Activated T-helper 1 cell treated with anti-CD3 and anti-CD28 coated beads, Interleukin-2, amount 50 U/mL, for 16 hours (primary cell): ENCODE data around the gene CDK6.
"Not testable (repeated sequence)": the region's sequence is repeated elsewhere in the genome, so short reads cannot be mapped to it uniquely, and the experiment has no call there.

Experiments used
- DNase-seq, 2 donors: peaks; one replicate each; pipeline ENCODE4 v3.0.0-alpha.2; 2020; ENCODE audit warnings: low read depth in 1 of 2, low spot score in 1 of 2

Gene CDK6

GRCh38 chr7:92604517-92604916 is 231.9 kb downstream of the CDK6 start:
- DNase-seq: not testable (repeated sequence)

DNA sequence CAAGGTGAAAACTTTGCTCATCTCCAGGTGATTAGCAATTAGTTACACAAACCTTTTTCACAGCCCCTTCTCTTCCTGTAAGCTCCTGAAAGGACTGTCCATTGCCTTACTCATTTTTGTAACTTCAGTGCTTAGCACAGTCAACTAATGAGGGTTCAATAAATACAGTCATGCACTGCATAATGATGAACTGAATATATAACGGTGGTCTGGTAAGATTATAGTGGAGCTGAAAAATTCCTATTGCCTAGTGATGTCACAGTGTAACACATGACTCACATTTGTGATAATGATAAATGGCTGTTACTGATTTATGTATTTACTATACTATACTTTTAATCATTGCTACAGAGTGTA is 233.3 kb downstream of the CDK6 start:
- no peak for DNase-seq

- DNase-seq: no peak
Observed at GRCh38 chr7:92602352-92603088, 233.9 kb downstream of the CDK6 start.

- no peak for DNase-seq
Observed at GRCh38 chr7:92598310-92598981, 237.9 kb downstream of the CDK6 start.

GRCh38 chr7:92595281-92595680 is 241.1 kb downstream of the CDK6 start:
- no peak for DNase-seq

DNA sequence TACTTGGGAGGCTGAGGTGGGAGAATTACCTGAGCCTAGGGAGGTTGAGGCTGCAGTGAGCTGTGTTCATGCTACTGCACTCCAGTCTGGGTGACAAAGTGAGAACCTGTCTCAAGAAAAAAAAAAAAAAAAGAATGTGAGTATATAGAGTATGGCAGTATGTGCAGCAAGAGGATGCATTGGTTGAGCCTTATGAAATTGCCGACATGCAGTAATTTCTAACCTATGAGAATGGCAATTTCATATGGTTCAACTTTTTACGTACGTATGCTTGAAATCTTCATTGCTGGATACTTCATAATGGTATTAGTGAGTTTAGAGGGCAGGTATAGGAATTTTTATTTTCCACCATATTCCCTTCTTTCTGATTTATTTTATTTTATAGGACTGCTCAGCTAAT is 241.6 kb downstream of the CDK6 start:
- DNase-seq: no peak

DNA sequence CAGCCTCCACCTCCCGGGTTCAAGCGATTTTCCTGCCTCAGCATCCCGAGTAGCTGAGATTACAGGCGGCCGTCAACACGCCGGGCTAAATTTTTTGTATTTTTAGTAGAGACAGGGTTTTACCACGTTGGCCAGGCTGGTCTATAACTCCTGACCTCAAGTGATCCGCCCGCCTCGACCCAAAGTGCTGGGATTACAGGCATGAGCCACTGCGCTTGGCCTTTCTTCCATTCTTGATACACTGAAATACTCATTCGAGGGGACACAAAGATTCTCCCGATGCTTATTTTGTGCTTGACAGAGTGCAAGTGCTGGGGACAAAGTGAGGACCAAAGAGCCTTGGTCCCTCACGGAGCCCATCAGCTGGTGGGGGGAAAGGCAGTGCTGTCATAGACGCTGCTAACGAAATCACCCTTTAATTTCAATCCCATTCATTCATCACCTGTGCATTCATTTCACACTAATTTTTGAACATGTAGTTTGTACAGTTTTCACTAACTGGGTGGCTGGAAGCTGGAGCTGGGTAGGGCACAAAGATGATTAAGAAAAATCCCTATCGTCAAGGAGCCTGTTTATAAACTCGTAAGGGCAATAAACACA is 245.6 kb downstream of the CDK6 start:
- DNase-seq: no peak

- no peak for DNase-seq
Observed at GRCh38 chr7:92589056-92589455, 247.3 kb downstream of the CDK6 start.

- DNase-seq: no peak
Observed at GRCh38 chr7:92588561-92588960, 247.8 kb downstream of the CDK6 start.

- DNase-seq: no peak
Observed at GRCh38 chr7:92586841-92587240, 249.5 kb downstream of the CDK6 start.

DNA sequence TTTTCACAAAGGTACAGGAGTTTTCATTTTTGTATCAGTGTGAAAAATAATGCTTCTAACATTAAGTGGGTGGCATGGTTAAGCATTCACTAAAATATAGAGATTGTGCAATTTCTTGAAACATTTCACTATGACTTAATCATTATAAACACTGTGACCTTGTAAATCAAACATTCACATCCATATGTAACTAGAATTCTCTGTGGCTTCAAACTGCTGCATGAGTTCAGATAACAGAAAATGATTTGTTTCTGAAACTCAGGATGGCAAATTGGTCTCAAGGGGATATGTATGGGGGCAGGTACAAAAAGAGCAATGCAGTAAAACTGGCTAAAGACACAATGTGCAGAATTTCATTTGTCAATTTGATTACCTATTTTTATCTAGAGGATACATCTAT is 250.0 kb downstream of the CDK6 start:
- no peak for DNase-seq

- DNase-seq: no peak
Observed at GRCh38 chr7:92584953-92585352, 251.4 kb downstream of the CDK6 start.

DNA sequence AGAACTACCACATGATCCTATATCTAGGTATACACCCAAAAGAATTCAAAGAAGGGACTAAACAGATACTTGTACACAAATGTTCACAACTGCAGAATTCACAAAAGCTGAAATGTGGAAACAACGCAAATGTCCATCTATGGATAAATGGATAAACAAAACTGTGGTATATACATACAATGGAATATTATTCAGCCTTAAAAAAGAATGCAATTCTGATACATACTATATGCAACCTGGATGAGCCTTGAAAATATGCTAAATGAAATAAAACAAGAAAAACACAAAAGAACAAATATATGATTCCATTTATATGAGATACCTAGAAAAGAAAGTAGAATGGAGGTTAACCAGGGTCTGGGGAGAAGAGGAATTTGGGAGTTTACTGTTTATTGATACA is 253.4 kb downstream of the CDK6 start:
- DNase-seq: no peak

- no peak for DNase-seq
Observed at GRCh38 chr7:92576296-92576695, 260.1 kb downstream of the CDK6 start.

DNA sequence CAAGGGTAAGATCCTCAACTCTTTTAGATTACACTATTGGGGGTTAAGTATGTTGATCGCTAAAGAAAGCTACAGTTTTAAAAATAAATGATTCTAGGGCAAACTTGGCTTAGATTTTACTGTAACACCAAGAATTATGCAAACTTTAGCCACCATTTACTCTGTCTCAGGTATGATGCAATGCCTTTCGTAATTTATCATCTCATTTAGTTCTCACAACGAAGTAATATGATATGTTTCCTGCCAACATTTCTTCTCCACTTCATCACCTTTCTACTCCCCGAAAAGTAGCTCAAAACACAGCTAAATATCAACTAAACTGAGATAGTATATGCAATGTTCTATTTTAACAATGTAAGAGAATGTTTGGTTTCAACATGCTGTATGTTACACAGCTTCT is 267.2 kb downstream of the CDK6 start:
- no peak for DNase-seq

GRCh38 chr7:92567460-92567859 is 268.9 kb downstream of the CDK6 start:
- DNase-seq: no peak

DNA sequence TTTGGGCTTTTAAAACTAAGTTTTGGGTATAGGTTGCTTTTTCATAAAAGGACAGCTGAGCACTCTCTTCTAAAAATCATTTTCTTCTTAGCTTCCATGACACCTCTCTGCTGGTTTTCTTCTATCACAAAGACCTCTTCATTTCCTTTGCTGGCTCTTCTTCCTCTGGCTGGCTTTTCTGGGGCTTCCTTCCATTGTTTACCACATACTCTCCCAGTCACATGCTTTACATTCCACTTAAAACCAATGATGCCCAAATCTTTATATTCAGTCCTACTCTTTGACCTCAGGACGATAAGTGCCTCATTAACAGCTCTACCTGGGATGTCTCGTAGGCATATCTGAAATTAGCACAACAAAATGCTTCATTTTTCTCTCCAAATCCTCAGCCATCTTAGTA is 273.0 kb downstream of the CDK6 start:
- no peak for DNase-seq

DNA sequence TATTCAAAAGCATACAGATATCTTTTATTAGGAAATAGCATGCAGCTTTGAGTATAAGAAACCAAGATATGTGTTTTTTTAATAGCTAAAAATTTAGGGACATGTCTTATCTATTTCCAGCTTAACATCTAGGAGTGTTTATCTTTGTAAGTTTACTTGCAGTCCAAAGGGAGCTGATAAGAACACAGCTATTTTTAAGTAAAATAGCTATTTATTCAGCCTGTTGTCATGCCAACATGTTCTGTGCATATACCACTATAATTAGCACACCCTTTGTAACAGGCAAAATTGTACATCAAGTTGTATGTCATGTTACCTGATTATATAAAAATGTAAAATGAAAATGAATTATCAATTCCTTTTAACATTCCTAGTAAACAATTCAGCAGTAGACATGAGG is 275.8 kb downstream of the CDK6 start:
- DNase-seq: no peak

GRCh38 chr7:92557808-92558362 is 278.5 kb downstream of the CDK6 start:
- DNase-seq: no peak

DNA sequence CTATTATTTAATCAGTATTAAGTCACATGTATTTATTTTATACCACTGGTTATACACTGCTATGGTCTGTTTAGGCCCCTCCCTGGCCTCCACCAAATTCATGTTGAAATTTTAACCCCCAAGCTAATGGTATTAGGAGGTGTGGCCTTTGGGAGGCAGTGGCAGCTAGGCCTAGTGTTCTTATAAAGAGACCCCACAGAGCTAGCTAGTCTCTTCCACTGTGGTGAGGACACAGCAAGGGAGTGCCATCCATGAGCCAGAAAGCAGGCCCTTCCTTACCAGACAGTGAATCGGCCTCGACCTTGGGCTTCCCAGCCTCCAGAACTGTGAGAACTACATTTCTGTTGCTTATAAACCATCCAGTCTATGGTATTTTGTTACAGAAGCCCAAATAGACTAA is 279.1 kb downstream of the CDK6 start:
- no peak for DNase-seq
